ENCODE data around the gene SSR2.

The SSR2 gene

GRCh38 chr1:155976062-155976912, 44.5 kb downstream of the SSR2 start:
- H2BK15ac ChIP-seq (ENCODE audit: low read depth, poor library complexity, severe bottlenecking), result no peak overlapping the region
- H3K27ac ChIP-seq (ENCODE audit: low read length, poor library complexity, severe bottlenecking), result peak overlapping the region; percentile 75
- H2BK12ac ChIP-seq (ENCODE audit: low read length in 2 of 2), result peak overlapping the region in 1 of 2 experiments; percentile 43
- H2BK5ac ChIP-seq (ENCODE audit: low read depth, low read length, poor library complexity, severe bottlenecking), result peak overlapping the region; percentile 12
- peaks cover 40% of the 10 kb centered on the region for H3K4me1 ChIP-seq (ENCODE audit: control insufficient read depth, insufficient read depth, low read depth, low read length)
- peak overlapping the region; percentile 86 for H3K4me2 ChIP-seq (ENCODE audit: low read length, poor library complexity, severe bottlenecking)
- DNase-seq, result peak; percentile 55
- peak overlapping the region in 1 of 2 experiments; percentile 14 for H3K23ac ChIP-seq (ENCODE audit: low read length in 2 of 2)
- no peak overlapping the region for H4K8ac ChIP-seq (ENCODE audit: low read length)
- peak overlapping the region; percentile 29 for H4K91ac ChIP-seq (ENCODE audit: low read length)
- peaks cover 3 to 24% of the 10 kb centered on the region in 2 experiments for H3K36me3 ChIP-seq (ENCODE audit: control insufficient read depth in 1 of 2, insufficient read depth in 2 of 2, low read depth in 1 of 2, low read length in 2 of 2)
- H2AK5ac ChIP-seq (ENCODE audit: low read length, severe bottlenecking), result no peak overlapping the region
- peak overlapping the region; percentile 15 to 71 for H3K4ac ChIP-seq (ENCODE audit: low read depth in 1 of 2, low read length in 2 of 2)
- H3K9me3 ChIP-seq (ENCODE audit: control insufficient read depth, low read length), result no peaks in the 10 kb centered on the region
- peak overlapping the region; percentile 88 for H2BK120ac ChIP-seq (ENCODE audit: low read depth, low read length)
- 0% methylated on average over 11 of the region's 14 CpGs for WGBS
- H3K9ac ChIP-seq (ENCODE audit: low read length), result peak overlapping the region; percentile 95
- peak overlapping the region; percentile 43 to 92 for H3K4me3 ChIP-seq (ENCODE audit: insufficient read depth in 1 of 2, low read depth in 1 of 2, low read length in 2 of 2)
- H3K18ac ChIP-seq (ENCODE audit: low read depth in 1 of 2, low read length in 2 of 2), result peak overlapping the region; percentile 72 to 97
- peak overlapping the region in 1 of 2 experiments; percentile 19 for H3K14ac ChIP-seq (ENCODE audit: low read length in 2 of 2)
- no peaks in the 10 kb centered on the region for H3K27me3 ChIP-seq (ENCODE audit: control insufficient read depth in 1 of 2, insufficient read depth in 1 of 2, low read length in 2 of 2)
- peaks cover 2% of the 10 kb centered on the region for H3K79me1 ChIP-seq (replicated peaks; ENCODE audit: low read length, poor library complexity, severe bottlenecking)
- H2AFZ ChIP-seq (ENCODE audit: low read depth, low read length), result no peak overlapping the region

- no peaks in the 10 kb centered on the region for H3K27me3 ChIP-seq (ENCODE audit: control insufficient read depth in 1 of 2, insufficient read depth in 1 of 2, low read length in 2 of 2)
- H3K14ac ChIP-seq (ENCODE audit: low read length in 2 of 2), result peak overlapping the region in 1 of 2 experiments; percentile 91
- 55% methylated on average over 4 of the region's 4 CpGs for WGBS
- H3K4me3 ChIP-seq (ENCODE audit: insufficient read depth in 1 of 2, low read depth in 1 of 2, low read length in 2 of 2), result peak overlapping the region; percentile 43 to 92
- no peak overlapping the region for H2BK5ac ChIP-seq (ENCODE audit: low read depth, low read length, poor library complexity, severe bottlenecking)
- peaks cover 2% of the 10 kb centered on the region for H3K79me1 ChIP-seq (replicated peaks; ENCODE audit: low read length, poor library complexity, severe bottlenecking)
- peak overlapping the region; percentile 43 to 64 for H2BK12ac ChIP-seq (ENCODE audit: low read length in 2 of 2)
- peak overlapping the region; percentile 95 for H3K9ac ChIP-seq (ENCODE audit: low read length)
- H3K9me3 ChIP-seq (ENCODE audit: control insufficient read depth, low read length), result no peaks in the 10 kb centered on the region
- H3K23ac ChIP-seq (ENCODE audit: low read length in 2 of 2), result peak overlapping the region in 1 of 2 experiments; percentile 96
- DNase-seq, result no peak
- H2BK120ac ChIP-seq (ENCODE audit: low read depth, low read length), result peak overlapping the region; percentile 88
- peak overlapping the region in 1 of 2 experiments; percentile 80 for H3K18ac ChIP-seq (ENCODE audit: low read depth in 1 of 2, low read length in 2 of 2)
- peak overlapping the region; percentile 91 for H2AK5ac ChIP-seq (ENCODE audit: low read length, severe bottlenecking)
- peak overlapping the region; percentile 35 for H4K8ac ChIP-seq (ENCODE audit: low read length)
- H3K27ac ChIP-seq (ENCODE audit: low read length, poor library complexity, severe bottlenecking), result peak overlapping the region; percentile 75
- peaks cover 3 to 24% of the 10 kb centered on the region in 2 experiments for H3K36me3 ChIP-seq (ENCODE audit: control insufficient read depth in 1 of 2, insufficient read depth in 2 of 2, low read depth in 1 of 2, low read length in 2 of 2)
- peak overlapping the region; percentile 95 for H2BK15ac ChIP-seq (ENCODE audit: low read depth, poor library complexity, severe bottlenecking)
- peak overlapping the region; percentile 86 for H3K4me2 ChIP-seq (ENCODE audit: low read length, poor library complexity, severe bottlenecking)
- no peak overlapping the region for H2AFZ ChIP-seq (ENCODE audit: low read depth, low read length)
- peak overlapping the region; percentile 49 for H4K91ac ChIP-seq (ENCODE audit: low read length)
- peaks cover 44% of the 10 kb centered on the region for H3K4me1 ChIP-seq (ENCODE audit: control insufficient read depth, insufficient read depth, low read depth, low read length)
- peak overlapping the region; percentile 15 to 71 for H3K4ac ChIP-seq (ENCODE audit: low read depth in 1 of 2, low read length in 2 of 2)
Observed at GRCh38 chr1:155975375-155976061, 45.2 kb downstream of the SSR2 start.

- peak overlapping the region; percentile 13 for H3K27ac ChIP-seq (ENCODE audit: low read length, poor library complexity, severe bottlenecking)
- WGBS, result 81% methylated on average over 12 of the region's 13 CpGs
- H2BK12ac ChIP-seq (ENCODE audit: low read length in 2 of 2), result no peak overlapping the region
- H3K4me2 ChIP-seq (ENCODE audit: low read length, poor library complexity, severe bottlenecking), result peak overlapping the region; percentile 20
- H3K14ac ChIP-seq (ENCODE audit: low read length in 2 of 2), result no peak overlapping the region
- no peak overlapping the region for H2BK120ac ChIP-seq (ENCODE audit: low read depth, low read length)
- no peak overlapping the region for H4K91ac ChIP-seq (ENCODE audit: low read length)
- H2AK5ac ChIP-seq (ENCODE audit: low read length, severe bottlenecking), result no peak overlapping the region
- peaks cover 9 to 32% of the 10 kb centered on the region in 2 experiments for H3K36me3 ChIP-seq (ENCODE audit: control insufficient read depth in 1 of 2, insufficient read depth in 2 of 2, low read depth in 1 of 2, low read length in 2 of 2)
- no peaks in the 10 kb centered on the region for H3K9me3 ChIP-seq (ENCODE audit: control insufficient read depth, low read length)
- H3K23ac ChIP-seq (ENCODE audit: low read length in 2 of 2), result no peak overlapping the region
- H4K8ac ChIP-seq (ENCODE audit: low read length), result no peak overlapping the region
- H2BK15ac ChIP-seq (ENCODE audit: low read depth, poor library complexity, severe bottlenecking), result no peak overlapping the region
- H3K18ac ChIP-seq (ENCODE audit: low read depth in 1 of 2, low read length in 2 of 2), result no peak overlapping the region
- H2AFZ ChIP-seq (ENCODE audit: low read depth, low read length), result no peak overlapping the region
- peak overlapping the region in 1 of 2 experiments; percentile 92 for H3K4me3 ChIP-seq (ENCODE audit: insufficient read depth in 1 of 2, low read depth in 1 of 2, low read length in 2 of 2)
- H3K27me3 ChIP-seq (ENCODE audit: control insufficient read depth in 1 of 2, insufficient read depth in 1 of 2, low read length in 2 of 2), result no peaks in the 10 kb centered on the region
- H2BK5ac ChIP-seq (ENCODE audit: low read depth, low read length, poor library complexity, severe bottlenecking), result no peak overlapping the region
- no peak for DNase-seq
- H3K4ac ChIP-seq (ENCODE audit: low read depth in 1 of 2, low read length in 2 of 2), result peak overlapping the region in 1 of 2 experiments; percentile 71
- peak overlapping the region; percentile 95 for H3K9ac ChIP-seq (ENCODE audit: low read length)
- H3K4me1 ChIP-seq (ENCODE audit: control insufficient read depth, insufficient read depth, low read depth, low read length), result peaks cover 47% of the 10 kb centered on the region
- peaks cover 3% of the 10 kb centered on the region for H3K79me1 ChIP-seq (replicated peaks; ENCODE audit: low read length, poor library complexity, severe bottlenecking)
Observed at GRCh38 chr1:155974208-155975115, 46.3 kb downstream of the SSR2 start.

Data from mesenchymal stem cell (in vitro differentiated cells and primary cell).